ENCODE results near the gene OR2V2.
A peak's percentile ranks its signal among the peaks of the same experiment; 100 is the strongest.
"Not testable (repeated sequence)": the region's sequence is repeated elsewhere in the genome, so short reads cannot be mapped to it uniquely, and the experiment has no call there.

Gene OR2V2

GRCh38 chr5:181114844-181115778 is 32.3 kb upstream of the OR2V2 start:
- no peak for DNase-seq (ENCODE audit: low spot score)

- no peak for DNase-seq (ENCODE audit: low spot score)
These were observed 29.0 kb upstream of the OR2V2 start for GRCh38 chr5:181118369-181118768.

GRCh38 chr5:181119105-181119504 is 28.3 kb upstream of the OR2V2 start:
- DNase-seq (ENCODE audit: low spot score) = no peak

- DNase-seq (ENCODE audit: low spot score) = no peak
These were observed 27.1 kb upstream of the OR2V2 start for GRCh38 chr5:181120306-181120705.

DNA sequence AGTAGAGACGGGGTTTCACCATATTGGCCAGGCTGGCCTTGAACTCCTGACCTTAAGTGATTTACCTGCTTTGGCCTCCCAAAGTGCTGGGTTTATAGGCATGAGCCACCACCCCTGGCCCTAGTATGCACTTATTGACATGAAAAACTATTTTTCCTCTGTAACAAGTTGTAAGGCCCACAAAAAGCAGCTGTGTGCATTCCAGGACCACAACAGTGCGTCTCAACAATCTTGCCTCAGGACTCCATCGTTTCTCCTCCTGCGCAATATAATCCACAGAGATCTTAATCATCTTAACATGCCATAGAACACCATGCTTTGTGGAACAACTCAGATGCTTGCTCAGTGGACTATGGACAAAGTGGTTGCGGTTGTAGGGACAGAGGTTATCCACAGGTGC is 26.6 kb upstream of the OR2V2 start:
- DNase-seq (ENCODE audit: low spot score) = no peak

DNA sequence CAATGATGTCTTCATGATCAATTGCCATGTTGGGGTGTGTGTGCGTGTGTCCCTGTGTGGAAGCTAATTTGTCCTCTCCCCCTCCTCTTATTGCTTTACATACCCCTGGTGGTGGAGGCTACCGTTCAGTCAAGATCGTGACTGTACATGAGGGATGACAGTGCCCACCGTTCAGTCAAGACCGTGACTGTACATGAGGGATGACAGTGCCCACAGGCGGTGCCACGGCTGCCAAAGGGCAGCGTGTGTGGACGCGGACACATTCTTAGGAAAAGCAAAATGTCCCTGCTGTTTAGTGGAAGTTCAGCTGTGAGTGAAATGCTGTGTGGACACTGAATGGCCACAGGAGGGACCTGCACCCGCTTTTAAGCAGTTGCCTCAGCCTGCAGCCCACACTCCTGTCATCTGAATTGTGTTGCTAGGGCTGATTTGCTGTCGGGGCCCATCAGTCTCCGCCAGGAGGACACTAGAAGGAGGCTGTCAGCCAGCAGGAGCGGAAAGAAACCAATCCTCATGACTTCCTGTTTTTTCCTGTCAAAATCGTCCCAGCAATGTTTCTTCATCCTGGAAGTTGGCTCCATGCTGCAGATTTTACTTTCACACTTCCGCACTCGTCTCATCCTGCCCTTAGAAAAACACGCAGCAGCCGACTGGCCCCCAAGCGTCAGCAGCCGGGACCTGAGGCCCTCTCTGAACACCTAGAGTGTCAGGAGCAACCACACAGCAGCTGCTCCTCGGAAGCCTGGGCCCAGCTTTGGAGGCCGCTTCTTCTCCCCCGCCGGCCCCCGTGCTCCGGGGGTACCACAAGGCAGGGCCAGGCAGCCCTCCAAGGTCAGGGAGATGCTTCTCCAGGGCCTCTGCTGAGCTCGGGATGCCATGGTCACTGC is 25.5 kb upstream of the OR2V2 start:
- peak; percentile 47 for DNase-seq (ENCODE audit: low spot score)

- no peak for DNase-seq (ENCODE audit: low spot score)
These were observed 22.9 kb upstream of the OR2V2 start for GRCh38 chr5:181124526-181124925.

- no peak for DNase-seq (ENCODE audit: low spot score)
These were observed 20.5 kb upstream of the OR2V2 start for GRCh38 chr5:181126841-181127240.

DNA sequence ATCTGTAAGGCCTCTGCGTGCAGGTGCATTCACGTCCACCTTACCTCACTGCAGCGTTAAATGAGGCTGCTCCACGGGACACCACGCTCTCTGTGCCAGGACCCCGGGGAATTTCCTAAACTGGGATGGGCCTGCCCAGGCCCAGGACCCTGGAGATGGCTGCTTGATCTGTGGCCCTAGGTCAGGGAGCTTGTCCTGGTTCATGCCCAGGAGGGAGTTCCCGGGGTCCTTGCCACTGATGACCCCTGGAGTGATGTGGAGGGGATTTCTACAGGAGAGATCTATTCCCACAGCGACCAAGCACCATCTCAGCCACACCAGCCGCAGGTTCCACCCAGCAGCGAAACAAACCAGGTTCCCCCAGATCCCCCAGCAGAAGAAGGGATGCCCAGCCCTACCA is 19.9 kb upstream of the OR2V2 start:
- no peak for DNase-seq (ENCODE audit: low spot score)

- no peak for DNase-seq (ENCODE audit: low spot score)
These were observed 19.3 kb upstream of the OR2V2 start for GRCh38 chr5:181127907-181128626.

DNA sequence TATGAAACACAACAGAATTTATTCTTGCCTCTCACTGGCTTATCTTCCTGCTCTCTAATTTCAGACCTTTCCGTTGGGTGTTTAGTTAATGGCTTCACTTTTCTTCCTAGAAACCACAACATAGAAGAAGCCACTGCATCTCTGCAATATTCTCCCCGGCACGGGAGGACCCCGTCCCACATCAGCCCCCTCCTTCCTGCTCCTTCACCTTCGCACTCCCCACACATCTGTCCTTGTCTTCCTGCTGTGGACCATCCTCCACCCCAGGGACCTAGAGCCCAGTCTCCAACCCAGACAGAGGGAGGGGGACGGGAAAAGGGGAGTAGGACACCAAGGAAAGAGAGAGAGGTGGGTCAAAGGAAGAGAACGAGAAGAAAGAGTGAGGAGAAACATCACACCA is 17.8 kb upstream of the OR2V2 start:
- DNase-seq (ENCODE audit: low spot score) = no peak

DNA sequence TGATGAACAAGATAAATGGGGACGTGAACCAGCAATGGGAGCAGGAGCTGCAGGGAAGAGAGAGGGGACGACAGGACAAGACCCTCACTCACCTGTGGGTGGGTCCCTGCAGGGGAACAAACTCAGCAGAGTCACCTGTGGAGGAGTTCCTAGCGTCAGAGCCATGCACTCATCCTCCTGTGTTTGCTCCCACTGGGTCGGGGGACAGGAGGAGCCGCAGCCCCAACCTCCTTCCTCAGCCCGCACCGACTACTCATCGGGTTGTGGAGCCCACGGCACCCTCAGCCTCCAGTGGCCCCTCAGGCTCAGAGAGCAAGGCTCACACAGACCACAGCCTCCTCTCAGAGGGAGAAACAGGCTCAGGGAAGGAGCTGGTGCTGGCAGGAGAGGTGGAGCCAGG is 17.3 kb upstream of the OR2V2 start:
- DNase-seq (ENCODE audit: low spot score) = not testable (repeated sequence)

DNA sequence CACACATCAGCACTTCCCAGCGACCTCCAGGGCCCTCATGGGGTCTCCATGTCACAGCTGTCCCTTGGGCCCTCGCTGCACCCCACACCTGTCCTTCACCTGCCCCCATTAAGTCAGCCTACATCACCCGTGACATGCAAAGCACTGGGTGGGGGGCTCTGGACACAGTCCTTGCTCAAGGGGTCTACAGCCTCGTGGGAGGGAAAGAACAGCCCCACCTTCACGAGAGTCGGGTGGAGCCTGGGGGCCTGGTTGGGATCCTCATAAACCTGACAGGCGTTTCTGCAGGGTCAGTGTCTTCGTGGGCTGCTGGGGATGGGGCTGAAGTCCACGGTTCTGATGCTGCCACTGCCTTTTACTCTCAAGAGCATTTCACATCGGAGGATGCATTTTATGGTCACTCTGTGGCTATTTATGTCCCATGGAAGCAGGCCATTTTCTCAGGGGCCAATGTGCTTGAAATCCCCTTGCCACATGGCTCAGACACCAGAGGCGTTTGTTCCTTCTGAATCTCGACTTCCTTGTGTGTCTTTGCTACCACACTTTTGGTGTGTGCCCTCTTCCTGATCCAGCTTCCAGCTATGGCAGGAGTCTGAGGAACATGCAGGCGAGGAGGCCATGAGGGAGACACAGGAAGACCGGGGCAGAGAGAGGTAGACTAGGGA is 16.4 kb upstream of the OR2V2 start, which contains the start of gene OR2V1:
Gene OR2V1 (minus strand): TSS at position 338 of the 665 bp plus-strand sequence. CDS start 5,865 bp downstream, outside the sequence.
- DNase-seq (ENCODE audit: low spot score) = no peak

GRCh38 chr5:181131514-181131913 is 15.9 kb upstream of the OR2V2 start:
- no peak for DNase-seq (ENCODE audit: low spot score)

GRCh38 chr5:181133083-181133482 is 14.3 kb upstream of the OR2V2 start:
- DNase-seq (ENCODE audit: low spot score) = no peak

DNA sequence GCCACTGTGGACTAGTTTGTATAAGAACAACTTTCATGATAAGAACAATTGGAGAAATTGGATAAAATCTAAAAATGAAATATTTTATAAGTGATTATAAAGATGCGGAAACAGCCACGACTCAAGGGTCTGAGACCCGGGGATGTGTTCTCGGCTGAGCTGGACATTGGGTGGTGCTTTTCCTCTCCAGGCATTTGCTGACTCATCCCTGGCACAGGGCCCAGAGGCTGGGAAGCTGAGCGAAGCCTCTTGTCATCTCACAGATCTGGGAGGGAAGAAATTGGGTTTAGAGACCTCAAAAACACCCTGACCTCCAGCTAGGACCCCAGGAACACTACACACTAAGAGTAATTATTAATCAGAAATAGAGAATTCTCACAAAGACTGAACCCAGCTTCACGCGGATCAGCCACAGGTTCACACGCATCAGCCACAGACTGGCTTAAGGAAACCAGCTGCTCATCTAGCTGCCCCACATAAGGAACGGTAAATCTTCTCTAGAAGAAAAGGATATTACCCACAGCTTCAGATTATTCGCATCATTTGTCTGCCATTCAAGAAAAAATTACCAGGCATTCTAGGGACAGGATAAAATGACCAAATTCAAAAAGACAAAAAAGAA is 13.7 kb upstream of the OR2V2 start:
- DNase-seq (ENCODE audit: low spot score) = no peak

DNA sequence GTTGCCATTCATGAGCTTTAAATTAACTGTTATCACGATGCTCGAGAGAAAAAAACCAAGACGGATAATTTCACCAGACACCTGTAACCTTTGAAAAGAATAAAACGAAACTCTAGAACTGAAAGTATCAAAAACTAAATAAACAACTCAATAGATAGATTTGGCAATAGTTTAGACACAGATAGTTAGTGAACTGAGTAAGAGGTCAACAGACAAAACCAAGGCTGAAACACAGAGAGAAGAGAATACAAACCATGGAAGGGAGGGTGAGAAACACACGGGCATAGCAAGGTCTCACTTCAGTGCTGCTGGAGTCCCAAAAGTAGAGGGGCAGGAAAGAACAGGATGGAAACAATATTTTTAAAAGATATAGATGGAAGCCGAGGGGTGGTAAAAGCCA is 13.1 kb upstream of the OR2V2 start:
- DNase-seq (ENCODE audit: low spot score) = no peak

- DNase-seq (ENCODE audit: low spot score) = no peak
These were observed 10.9 kb upstream of the OR2V2 start for GRCh38 chr5:181136361-181136955.

DNA sequence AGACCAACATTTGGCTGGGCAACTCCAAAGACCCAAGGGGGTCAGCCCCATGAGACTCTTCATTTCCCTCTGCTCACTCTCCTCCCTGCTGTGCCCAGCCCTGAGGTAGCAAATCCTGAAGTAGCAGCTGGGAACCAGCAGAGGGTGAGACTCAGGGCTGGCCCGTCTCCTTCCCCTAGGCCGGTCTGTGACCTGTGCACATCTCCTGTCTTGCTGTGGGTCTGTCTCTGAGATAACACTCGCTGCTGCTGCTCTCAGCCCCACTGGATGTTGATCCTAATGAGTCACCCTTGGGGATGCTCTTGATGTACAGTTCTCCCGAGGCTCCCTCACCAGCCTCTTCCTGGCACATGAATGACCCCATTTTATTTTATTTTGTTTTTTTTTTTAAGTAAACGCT is 9.1 kb upstream of the OR2V2 start:
- no peak for DNase-seq (ENCODE audit: low spot score)

DNA sequence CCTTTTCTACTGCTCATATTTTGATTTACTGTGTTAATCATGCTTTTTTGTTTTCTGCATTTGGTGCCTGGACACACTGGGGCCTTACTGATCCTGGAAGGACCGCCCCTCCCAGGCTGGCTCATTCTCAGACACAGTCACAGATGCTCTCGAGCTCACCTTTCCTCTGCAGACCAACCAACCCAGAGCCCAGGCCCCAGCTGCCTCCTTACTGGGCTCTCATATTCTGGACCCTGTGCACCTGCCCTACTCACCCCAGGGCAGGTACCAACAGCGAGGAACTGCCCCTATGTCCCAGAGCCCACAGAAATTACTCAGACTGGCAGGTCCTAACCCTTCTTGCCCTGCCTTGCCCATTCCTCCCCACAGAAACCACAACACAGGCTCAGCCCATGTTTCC is 6.6 kb upstream of the OR2V2 start:
- no peak for DNase-seq (ENCODE audit: low spot score)

- DNase-seq (ENCODE audit: low spot score) = no peak
These were observed 5.3 kb upstream of the OR2V2 start for GRCh38 chr5:181142054-181142453.

Data from iPS-NIHi11 (cell line).